Right kidney (tissue), 1 donor: ENCODE data around the gene STOM.

Source experiments
- DNase-seq: peaks from one replicate; pipeline ENCODE4 v3.0.0-alpha.2; 2016

The STOM gene

DNA sequence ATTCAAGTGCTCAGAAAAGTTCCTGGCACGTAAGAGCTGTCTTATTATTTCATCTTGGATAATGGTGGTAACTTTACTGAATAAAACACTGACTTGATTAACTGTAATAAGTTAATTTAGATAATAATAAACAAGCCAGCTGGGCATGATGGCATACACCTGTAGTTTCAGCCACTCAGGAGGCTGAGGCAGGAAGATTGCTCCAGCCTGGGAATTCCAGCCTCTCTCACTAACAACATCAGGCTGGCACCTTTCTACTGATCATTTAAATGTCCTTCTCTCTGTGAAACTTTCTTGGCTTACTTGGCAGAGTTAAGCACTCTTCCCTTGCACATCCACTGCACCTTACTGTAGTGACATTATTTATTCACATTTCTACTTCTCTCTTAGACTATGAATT, 20.0 kb downstream of the STOM start:
- DNase-seq: no peak

GRCh38 chr9:121349009-121349408, 21.0 kb downstream of the STOM start:
- DNase-seq: no peak

GRCh38 chr9:121348221-121348620, 21.8 kb downstream of the STOM start:
- DNase-seq: no peak

DNA sequence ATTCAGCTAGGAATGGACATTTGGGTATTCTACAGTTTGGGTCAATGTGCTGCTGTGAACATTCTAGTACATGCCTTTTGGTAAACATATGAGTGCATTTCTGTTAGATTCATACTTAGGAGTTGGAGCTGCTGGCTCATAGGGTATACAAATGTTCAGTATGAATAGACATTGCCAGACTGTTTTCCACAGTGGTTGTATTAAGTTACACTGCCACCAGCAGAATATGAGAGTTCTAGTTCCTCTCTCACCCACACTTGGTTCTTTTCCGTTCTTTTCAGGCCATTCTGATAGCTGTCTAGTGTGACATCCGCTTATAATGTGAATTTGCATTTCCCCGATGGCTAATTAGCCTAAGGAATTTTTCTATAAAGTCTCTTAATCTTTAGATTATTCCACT, 25.0 kb downstream of the STOM start:
- no peak for DNase-seq

- no peak for DNase-seq
These were observed 25.9 kb downstream of the STOM start for GRCh38 chr9:121344184-121344583.

DNA sequence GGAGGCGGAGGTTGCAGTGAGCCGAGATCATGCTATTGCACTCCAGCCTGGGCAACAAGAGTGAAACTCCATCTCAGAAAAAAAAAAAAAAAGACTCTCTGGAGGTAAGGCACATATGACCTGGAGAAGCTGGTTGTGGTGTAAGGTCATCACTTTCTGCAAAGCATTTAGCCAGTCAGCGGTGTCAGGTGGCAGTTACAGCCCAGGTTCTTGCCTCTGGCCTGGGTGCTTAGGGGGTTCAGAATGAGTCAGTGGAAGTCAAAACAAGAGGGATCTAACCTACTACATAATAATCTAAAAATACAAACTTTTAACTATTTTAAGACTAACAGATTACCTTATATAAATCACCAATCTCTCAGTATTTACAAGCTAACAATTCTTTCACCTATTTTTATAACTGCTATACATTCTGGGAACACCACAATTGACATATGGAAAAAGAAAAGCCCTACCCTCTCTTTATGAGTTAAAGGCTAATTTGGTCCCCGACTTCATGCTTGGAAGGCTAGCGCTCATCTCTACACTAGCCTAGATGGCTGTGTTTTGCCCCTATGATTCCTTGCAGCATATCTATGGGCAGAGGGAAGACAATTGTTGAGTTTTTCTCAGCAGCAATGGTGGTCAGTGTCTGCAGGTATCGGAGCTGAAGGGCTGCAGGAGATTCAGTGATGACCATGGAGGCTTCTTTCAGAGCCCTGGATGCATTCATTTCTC, 29.2 kb downstream of the STOM start:
- DNase-seq: no peak

GRCh38 chr9:121339437-121339836, 30.6 kb downstream of the STOM start:
- DNase-seq: no peak

DNA sequence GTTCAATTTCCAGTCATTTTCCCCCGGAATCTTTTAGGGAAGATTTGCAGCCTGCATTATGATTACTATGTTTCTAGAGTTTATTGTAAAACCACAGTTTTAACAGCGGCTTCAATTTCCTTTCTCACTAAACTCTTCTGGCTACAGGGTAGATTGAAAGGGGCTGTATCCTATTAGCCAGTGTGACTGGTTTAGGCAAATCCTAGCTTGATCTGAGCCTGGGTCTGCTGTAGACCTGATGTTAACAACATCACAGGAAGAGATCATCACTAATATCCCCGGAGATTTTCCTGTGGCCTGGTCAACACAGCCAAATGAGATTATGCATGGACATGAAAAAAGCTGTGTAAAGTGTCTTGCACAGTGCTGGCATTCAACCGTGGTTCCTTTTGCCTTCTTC, 33.4 kb downstream of the STOM start:
- DNase-seq: no peak

- DNase-seq: no peak
These were observed 35.9 kb downstream of the STOM start for GRCh38 chr9:121333950-121334773.

- DNase-seq: no peak
These were observed 37.9 kb downstream of the STOM start for GRCh38 chr9:121331992-121332685.

GRCh38 chr9:121331549-121331948, 38.5 kb downstream of the STOM start:
- no peak for DNase-seq

DNA sequence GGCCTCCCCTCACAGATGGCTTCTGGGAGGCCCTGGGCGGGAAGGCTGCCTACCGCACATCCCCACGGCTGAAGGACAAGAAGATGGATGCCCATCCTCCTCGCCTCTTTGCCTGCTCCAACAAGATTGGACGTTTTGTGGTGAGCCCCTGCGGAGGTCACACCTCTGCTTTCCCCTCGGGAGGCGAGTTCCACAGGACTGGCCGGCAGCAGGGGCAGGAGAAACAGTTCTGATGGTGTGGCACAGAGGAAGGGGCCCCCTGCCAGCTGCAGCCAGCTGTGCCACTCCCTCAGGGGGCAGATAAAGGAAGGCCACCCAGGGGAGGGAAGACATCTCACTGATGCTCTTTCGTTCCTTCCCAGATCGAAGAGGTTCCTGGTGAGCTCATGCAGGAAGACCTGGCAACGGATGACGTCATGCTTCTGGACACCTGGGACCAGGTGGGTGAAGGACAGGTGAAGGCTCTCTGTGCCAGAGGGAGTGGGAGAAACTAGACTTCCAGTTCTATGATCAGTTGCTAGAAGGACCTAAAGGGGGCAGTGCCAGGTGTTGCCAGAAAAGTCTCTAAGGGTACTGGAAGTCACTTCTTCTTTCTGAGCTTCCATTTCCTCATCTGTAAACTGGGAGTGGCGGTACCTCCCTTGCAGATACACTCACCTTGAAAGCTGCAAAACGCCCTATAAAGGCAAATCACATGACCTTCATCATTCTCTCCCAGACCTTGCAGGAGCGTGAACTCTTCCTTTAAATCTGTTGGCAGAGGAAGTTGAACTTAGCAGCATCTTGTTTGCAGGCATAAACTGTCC, 41.0 kb downstream of the STOM start:
- no peak for DNase-seq

- DNase-seq: no peak
These were observed 41.6 kb downstream of the STOM start for GRCh38 chr9:121328476-121328875.

- no peak for DNase-seq
These were observed 43.0 kb downstream of the STOM start for GRCh38 chr9:121326901-121327613.

GRCh38 chr9:121326130-121326838, 43.8 kb downstream of the STOM start:
- no peak for DNase-seq

DNA sequence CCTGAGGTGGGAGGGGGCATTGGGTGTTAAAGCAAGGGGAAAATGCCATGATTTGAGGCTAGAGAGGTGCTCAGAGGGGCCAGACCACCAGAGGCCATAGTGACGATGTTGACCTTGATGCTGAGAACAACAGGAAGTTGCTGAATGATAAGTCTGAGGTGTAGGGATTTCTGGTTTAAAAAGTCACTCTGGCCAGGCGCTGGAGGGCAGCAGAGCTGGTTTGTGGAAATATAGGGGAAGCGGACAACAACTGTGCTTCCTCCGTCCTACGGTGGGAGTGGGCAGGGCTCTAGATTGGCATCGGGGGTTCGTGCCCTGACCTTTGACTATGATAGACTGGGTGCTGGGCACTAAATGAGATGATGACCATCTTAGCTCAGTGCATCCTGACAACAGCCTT, 44.7 kb downstream of the STOM start:
- DNase-seq: no peak

DNA sequence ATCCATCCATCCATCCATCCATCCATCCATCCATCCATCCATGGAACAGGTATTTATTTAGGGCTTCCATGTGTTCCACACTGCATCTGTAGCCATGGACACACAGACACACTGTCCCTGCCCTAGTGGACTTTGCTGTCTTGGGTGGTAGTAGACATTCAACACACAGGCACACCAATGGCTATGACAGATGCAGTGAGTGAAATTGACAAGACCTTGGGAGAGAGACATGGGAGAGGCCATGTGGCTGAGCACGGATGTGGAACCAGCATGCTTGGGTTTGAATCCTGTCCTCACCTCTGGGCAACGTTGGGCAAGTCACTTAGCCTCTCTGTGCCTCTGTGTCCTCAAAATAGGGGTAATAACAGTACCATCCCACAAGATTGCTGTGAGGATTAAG, 45.3 kb downstream of the STOM start:
- no peak for DNase-seq

GRCh38 chr9:121324316-121324715, 45.7 kb downstream of the STOM start:
- no peak for DNase-seq

DNA sequence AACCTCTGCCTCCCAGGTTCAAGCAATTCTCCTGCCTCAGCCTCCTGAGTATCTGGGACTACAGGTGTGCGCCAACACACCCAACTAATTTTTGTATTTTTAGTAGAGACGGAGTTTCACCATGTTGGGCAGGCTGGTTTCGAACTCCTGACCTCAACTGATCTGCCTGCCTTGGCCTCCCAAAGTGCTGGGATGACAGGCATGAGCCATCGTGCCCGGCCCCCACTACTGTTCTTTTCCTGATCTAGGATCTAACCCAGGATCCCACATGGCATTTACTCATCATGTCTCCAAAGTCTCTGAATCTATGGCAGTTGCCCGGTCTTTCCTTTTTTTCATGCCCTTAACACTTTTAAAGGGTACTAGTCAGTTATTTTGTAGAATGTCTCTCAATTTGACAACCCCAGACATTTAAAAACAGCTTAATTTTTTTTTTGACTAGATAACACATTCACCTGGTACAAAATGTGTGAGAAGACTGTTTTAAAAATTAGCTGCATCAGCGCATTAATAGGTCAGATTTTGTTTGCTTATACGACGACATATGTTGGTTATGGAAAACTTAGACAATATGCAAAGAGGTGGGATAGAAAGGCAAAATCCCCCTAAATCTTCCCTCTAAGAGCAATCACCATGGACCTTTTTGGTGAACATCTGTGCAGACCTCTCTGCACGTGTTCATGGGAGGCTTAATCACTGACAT, 46.5 kb downstream of the STOM start:
- DNase-seq: no peak

DNA sequence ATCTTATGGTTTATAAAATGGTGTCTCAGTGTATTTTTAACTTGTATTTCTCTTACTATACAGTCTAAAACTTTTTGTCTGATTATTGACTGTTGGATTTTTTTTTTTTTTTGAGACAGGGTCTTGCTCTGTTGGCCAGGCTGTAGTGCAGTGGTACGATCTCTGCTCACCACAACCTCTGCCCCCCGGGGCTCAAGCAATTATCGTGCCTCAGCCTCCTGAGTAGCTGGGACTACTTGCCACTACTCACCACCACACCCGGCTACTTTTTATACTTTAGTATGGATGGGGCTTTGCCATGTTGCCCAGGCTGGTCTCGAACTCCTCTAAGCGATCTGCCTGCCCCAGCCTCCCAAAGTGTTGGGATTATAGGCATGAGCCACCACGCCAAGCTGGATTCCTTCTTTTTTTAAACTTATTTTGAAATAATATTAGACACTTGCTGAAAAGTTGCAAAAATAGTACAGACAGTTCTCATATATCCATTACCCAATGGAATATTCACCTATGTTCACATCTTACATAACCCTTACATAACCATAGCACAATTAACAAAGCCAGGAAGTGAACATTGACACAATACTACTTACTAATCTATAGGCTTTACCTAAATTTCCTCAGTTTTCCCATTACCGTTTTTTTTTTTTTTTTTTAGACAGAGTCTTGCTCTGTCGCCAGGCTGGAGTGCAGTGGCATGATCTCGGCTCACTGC, 47.2 kb downstream of the STOM start:
- no peak for DNase-seq
